Measurements from ENCODE around the gene MINDY4B.

MINDY4B gene

DNA sequence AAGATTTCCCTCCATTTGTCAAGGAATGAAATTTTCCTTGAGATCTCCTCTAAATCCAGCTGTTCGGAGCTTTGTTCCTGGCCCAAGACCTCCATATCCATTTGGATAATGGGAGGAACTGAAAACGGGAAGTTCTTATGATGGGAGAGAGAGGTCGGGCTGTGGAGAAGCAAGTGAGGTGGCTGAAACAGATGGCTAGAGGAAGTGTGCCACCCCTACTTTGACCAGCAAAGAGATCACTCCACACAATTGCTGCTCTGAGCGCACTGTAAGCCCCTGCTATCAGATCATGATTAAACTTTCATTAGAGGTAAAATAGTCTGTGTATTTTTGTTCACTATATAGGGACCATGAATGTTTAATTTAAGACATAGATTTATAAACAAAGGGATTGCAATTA is at the start of gene MINDY4B:
Gene MINDY4B (minus strand): TSS at position 101 of the 400 bp plus-strand sequence. CDS start 0 bp downstream, at position 101.
- no peak for DNase-seq

DNA sequence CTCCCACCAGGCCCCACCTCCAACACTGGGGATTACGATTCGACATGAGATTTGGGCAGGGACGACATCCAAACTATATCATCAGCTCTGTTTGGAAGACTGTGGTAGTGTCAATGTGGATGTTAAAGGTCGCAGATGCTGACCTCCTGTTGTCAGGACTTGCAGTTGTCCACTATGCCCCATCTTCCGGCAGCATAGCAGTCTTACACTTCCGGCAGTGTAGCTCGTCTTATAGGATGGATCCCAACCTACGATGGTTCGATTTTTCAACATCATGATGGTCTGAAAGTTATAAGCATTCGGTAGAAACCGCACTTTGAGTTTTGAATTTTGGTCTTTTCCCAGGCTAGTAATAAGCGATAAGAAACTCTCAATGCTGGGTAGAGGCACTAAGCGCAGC is 46.7 kb upstream of the MINDY4B start:
- no peak for DNase-seq

DNA sequence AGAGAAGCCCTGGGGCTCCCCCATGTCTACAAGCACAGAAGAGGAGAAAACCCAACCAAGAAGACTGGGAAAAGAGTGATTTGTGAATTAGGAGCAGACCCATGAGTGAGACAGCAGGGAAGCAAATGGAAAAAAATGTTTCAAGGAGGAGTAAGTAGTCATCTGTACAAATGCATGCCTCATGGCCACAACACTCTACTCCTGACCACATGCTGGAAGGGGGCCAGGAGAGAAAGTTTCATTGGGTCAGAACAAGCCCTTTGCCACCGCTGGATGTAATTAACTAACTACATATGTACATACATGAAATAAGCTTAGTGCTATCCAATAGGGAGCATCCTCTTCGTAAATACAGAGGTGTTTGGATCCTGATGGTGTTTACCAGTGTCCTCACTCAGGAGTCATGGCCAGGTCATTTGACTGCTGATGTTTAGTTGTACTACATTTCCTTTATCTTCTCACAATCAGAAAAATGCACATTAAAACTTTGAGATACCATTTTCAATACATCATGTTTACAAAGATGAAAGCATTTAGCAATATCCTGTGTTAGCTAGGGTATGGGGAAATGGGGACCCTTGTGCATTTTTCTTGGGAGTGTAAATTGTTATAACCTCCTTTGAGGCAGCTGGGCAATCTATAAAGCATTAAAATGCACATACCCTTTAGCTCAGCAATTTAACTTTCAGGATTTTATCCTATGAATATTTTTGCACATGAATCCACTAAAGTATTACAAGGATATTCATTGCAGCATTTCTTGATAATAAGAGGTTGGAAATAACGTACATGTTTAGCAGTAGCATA is 40.2 kb upstream of the MINDY4B start:
- DNase-seq = no peak

DNA sequence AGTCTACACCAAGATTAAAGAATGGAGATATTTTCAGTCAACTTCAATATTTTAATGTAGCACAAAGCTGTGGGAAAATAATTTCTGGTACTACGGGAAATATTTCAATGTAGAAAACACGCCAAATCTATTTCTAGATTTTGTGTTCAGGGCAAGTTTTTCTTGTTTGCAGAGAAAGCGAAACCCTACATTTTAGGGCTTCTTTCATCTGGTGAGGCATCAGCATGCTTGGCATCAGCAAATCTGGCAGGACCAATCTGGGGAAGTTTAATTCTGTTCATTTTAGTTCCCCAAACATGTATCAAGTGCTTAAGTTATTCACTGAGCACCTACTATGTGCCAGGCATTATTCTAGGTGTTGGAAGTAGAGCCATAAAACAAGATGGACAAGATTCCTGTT is 37.0 kb upstream of the MINDY4B start:
- no peak for DNase-seq

DNA sequence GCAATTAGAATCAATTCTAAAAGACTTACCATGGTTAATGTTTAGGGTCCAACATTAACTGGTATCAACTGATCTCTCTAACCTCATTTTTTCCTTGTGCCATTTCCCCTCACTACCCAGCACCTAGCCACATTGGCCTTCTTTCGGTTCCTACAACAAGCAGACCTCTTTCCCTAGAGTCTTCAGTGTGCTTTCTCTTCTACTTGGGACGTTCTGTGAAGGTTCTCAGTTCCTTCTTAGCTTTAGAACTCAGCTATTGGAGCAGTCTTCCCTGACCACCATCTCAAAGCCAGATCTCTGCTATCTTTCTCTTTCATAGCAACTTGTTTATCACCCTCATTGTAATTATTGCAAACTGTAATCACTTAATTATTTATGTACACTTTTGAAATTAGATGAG is 31.5 kb upstream of the MINDY4B start:
- no peak for DNase-seq

DNA sequence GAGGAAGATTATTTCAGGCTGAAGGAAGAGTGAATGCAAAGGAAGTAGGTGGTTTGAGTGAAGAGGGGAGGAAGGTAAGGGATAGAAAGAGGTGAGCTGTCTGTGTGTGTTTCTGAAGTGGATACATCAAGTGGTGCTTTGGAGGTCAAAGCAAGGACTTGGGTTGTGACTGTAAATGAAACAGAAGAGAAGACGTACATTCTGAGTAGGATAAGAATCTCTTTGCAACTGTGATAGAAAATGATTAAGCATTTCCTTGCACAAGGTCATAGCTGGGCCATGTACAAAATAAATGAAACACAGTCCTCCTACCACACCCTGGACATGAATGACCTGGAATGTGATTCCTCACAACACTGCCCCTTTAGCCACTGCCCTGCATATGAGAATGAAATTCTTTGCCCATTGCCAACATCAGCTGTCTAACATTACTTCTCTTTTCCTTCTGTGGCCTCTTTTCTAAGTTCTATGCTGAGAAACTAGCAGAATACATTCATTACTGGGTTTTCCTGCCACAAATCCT is 28.3 kb upstream of the MINDY4B start:
- no peak for DNase-seq

DNA sequence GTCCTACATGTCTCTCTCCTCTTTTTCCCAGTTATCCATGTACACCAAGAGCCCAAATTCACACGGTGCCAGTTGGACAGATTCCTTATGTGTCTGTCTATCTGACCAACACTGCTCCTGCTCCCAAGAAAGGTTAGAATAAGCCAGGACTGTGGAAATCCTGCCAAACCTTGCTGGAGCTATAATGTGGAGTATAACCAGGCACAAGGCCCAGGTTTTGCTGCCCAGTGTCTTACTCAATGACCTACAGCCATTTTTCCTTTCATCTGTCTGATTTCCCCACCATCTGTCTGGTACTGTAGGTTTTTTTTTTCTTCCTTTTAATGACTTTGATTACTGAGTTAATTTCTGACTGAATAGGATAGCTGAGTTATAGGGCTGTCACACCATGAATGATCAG is 26.5 kb upstream of the MINDY4B start:
- no peak for DNase-seq

DNA sequence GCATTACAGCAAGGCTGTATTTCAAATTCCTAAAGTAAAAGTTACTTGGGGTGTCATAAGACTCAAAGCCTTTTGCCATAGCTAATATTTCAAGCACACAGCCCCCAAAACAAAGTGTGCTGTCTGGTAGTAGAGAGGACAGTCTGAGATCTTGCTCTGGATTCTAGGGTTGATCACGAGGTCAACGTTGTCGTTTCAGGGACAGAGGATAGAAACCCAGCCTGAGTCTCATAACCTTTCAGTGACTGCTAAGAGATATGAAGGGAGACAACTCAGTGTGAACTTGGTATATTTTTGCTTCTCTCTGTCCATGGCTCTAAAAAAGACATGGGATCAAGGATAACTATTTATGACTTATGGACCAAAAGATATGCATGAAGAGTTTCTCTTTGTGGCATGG is 25.6 kb upstream of the MINDY4B start:
- DNase-seq = no peak

DNA sequence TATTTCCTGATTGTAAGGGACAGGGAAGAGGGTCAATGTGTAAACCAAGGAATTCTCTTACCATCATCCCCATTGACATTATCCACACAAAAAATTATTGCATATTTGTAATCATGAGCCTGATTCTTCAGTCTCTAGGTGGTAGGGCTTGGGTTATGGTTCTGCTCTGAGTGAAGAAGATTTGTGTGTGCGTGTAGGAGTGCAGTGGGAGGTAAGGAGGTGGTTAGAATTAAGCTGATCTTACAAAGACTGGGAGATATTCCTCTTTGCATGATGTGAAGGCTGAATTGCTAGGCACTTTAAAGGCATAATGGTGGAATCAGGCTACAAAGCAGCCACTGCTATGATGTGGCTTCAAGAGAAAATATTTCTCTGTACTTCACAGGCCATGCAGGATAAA is 23.0 kb upstream of the MINDY4B start:
- DNase-seq = no peak

DNA sequence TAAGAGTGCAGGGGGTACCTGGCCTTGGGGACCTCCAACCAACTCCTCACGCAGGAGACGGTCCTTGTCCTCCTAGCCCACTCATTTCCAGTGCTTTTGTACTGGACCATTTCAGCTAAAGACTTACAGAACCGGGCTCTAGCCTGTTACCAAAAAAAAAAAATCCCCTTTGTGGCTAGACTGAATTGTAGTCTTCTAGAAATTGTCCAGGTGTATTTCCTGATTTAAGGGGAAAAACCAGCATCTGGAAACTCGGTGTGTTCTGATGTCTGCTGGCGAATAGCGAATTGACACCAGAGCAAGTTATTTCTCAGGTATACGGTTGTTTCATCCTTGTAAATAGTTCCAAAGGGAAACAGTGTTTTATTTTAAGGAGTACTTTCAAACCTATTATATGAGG is 21.1 kb upstream of the MINDY4B start:
- DNase-seq = no peak

DNA sequence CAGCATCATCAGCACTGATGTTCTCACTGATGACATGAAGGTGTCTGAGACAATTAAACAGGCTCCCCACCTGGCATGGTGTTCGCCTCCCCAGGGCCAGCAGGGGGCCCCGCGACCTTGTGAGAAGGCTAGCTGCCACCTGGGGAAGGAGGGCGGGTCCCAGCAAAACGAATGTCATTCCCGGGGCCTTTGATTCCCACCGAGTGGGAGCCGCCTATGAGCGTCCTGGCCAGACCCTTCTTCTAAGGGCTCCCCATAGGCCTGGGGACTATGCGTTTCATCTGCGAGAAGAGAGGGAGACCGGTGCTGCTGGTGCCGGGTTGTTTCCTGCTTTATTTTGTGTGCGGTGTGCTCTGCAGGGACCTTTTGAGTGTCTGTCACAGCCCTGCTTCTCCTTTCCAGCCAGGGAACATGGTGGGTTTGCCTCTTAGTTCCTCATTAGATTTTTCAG is 20.5 kb upstream of the MINDY4B start:
- peak in 1 of 2 donors; percentile 79 for DNase-seq

DNA sequence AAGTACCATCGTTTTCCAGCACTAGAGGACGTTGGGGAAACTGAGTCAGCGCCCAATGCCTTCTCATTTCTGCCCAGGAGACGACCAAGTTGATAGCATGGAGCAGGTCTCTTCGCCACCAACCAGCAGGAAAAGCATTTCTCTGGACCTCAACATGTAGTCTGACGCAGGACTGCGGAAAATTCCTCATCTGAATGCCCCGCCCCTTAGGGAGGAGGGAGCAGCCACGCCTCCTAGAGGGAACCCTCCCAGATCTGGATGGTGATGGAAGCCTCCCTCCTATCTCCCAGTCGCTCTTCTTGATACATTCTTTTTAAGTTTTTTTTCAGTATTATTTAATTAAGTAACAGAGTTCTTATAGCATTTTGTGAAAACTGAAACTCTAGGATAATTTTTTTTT is 17.4 kb upstream of the MINDY4B start:
- DNase-seq = no peak

DNA sequence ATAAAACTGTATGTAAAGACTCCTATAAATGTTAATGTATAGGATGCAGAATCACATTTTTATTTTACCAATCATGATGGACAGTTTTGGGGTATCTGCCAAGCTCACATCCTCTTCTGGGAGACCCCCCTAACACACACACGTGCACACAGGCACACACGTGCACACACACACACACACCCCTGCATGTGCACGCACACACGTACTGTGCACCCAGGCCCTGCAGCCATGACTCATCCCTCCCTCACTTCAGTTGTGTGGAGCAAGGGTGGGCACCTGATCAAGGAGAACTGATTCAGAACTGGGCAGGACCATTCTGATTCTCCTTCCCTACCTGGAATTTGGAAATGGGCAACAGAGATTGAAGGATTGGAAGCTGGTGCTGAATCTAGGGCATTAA is 16.0 kb upstream of the MINDY4B start:
- no peak for DNase-seq

DNA sequence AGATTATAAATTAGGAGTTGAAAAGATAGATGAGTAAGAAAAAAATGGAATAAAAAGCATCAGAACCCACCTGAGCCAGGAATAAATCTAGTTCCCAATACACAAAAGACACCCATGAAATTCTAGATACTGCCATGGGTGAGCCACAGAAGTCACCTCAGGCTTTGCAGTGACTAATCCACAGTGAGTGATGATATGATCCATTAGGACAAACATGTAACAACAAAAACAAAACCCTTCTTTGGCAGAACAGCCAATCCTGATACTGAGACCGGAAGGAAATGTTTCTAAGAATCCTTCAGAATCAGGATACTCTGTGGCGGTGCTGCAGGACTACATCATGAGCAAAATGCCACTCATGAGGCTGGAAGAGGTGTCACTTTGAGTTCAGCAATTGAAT is 15.0 kb upstream of the MINDY4B start:
- DNase-seq = no peak

DNA sequence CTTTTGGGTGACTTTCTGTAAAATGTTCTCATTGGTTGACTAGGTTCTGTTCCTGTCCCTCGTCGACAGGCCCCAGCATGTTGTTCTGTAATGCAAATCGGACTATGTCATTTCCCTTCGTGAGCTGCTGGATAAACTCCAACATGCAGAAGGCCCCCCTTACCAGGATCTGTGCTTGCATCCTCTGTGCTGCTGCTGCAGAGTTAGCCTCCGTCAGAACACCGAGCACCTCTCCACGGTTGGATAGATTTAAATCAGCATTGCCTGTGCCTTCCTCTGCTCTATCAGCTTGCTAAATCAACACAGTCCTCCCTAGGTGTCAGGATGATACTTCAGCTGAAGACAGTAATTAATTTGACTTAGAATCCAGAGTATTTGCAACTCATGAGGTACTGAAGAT is 12.7 kb upstream of the MINDY4B start:
- no peak for DNase-seq

DNA sequence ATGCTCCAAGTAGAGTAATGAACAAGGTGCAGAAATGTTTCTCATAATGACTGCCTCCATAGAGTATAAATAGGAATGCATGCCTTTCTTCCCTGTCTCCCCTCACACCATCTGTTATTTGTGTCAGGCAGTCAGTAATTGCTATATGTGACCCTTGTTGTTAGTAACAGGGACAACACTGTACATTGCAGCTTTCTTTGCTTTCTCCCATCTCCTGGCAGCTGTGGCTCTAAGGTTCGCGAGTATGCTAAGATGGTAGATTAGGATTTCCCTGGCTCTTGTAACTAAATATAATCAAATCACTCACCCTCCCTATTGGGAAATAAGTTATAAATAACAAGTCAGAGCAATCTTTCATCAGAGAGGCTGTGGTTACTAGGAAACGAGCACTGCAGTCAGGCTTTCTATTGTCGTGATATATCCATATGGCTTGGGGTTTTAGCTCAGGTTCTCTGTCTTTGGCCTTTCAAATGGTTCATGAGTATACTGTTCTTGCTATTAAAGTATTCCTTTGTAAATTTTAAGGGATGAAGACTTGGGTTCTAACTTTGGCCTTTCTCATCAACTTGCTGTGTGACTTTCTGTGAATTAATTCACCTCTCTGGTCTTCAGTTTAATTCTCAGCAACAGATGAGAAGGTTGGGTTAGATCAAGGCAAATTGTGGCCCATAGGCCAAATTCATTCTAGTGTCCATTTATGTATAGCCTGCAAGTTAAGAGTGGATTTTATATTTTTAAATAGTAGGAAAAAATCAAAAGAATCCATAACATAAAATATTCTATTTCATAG is 8.1 kb upstream of the MINDY4B start:
- no peak for DNase-seq

DNA sequence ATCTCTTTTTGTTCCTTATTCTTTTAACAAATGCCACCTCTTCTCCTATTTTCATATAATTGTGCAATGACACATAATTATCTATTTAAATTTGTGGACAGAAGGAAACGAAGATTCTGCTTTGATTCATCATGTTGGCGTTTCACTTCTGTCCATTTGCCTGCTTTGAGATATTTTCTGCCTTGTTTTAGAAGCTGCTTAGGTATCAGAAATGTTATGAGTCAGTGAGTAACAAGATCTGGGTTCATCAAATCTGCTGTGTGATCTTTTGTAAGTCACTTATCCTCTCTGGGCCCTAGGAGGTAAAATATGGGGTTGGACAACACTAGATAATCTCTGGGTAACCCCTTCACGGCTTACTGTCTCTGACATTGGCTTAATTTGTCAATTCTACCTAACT is 7.3 kb upstream of the MINDY4B start:
- DNase-seq = no peak

DNA sequence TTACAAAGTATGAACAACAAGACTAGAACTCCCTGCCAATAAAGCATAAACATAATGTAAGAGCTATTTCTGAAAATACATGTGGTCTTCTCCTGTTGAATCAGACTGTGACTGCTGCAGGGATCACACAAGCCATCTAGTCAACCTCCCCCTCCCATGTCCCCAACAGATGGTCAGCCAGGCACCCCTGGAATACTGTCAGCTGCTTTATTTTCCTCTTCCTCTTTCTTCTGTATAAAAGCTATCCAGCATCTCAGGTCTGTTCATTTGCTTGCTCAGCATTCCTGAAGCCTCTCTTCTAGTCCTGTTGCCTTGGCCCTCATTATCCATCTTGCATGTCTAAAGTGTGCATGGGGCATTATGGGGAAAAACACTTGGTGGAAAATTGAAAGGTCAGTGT is 6.5 kb upstream of the MINDY4B start:
- no peak for DNase-seq

DNA sequence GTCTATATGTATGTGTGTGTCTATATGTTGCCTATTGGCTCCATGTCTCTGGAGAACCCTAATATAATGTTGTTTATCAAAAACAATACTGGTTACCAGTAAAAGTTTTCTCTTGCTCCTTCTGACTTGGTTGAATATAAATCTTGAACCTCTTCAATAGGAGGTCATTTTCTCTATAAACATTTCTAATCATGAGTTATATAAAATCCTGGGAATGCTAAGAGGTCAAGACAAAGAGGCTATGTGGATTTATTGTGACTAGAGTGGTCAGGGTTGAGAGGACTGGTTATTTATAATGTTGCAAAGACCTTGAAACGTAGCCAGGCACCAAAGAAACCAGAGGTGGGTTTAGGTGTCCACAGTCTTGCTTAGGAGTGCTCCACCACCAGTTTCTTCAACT is 1.2 kb upstream of the MINDY4B start:
- DNase-seq = no peak

DNA sequence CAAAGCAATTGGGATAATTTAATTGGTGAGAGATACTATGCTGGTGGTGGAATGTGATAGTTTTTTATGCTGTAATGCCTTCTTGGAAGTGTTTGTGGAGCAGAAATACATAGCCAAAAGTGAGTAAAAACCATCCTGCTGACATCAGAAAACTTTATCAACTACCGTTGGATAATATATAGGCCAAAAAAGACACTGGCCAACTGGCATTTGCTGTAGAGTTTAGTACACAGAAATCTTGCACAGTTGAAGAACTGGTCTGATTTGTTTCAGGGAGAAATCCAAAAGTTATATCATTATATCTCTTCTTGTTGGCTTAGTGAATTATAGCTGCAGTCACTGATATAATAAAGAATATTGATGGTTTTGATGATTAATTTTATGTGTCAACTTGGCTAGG is 507 bp upstream of the MINDY4B start:
- DNase-seq = no peak

DNA sequence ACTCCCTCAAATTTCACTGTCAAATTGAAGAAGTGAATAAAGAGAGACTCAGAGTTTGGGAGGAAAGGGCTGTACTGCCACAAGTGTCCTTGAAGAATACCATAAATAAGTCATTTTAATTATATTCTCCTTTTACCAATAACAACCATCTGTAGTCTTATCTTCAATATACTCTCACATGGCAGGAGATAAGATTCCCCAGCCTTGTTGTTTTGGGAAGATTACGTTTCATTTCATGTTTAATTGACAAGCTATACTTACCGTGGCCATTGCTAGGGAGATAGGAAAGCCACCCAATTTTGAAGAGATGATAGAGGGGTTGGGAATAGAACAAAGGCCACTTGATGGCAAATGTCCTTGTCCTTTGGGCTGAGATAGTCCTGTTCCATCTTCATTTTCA is 2.3 kb downstream of the MINDY4B start:
- no peak for DNase-seq

DNA sequence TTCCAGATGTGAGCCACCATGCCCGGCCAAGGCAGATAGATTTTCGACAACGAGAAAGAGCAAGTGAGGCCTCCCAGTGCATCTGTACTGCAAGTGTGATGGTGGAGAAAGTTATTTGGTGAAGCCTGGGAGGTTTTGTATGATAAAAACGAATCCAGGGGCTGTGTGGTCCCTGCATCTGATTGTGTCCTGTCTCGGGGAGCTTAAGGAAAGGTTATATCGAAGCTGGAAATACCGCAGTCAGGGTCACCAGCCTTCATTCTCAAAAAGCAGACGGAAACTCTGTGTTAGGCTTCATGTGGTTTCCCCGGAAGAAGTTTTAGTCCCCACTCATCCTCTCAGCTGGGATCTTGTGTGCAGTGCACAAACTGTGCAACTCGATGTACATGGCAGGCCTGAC is 3.4 kb downstream of the MINDY4B start:
- no peak for DNase-seq

DNA sequence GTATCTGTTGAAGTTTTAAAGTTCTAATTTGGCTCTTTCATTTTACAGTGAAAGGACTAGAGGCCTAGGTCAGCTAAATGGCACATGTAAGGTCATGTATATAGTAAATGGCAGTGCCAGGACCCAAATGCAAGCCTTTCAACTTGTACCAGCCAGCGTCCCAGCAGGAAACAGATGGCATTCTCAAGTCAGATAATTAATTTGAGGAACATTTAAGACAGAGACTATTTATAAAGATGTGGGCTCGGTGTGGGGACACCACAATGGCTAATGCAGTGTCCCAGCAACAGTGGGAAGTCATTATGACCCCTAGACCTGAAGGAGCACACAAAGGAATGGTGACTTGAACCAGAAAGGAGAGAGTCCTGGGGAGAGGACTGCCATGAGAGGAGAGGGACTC is 6.1 kb downstream of the MINDY4B start:
- peak in 1 of 2 donors; percentile 65 for DNase-seq

Measured in bone marrow (tissue), 2 donors.